AG10803 (cell line): Measurements from ENCODE around the gene BEX1.
"Not testable (repeated sequence)": the region's sequence is repeated elsewhere in the genome, so short reads cannot be mapped to it uniquely, and the experiment has no call there.

Experiments used
- DNase-seq: peaks from one replicate; pipeline ENCODE4 v3.0.0; 2010; ENCODE audit warnings: low read depth
- H3K4me3 ChIP-seq: 2 replicates; pipeline ENCODE4 v1.5.1; 2011; ENCODE audit warnings: mild to moderate bottlenecking, low read length, control low read depth
- TF ChIP-seq, protein P1 (sequence below): conservative IDR thresholded peaks from 2 replicates; pipeline ENCODE4 v1.5.1; 2011; ENCODE audit warnings: mild to moderate bottlenecking, low read length, control low read depth, inconsistent platforms

BEX1 gene

DNA sequence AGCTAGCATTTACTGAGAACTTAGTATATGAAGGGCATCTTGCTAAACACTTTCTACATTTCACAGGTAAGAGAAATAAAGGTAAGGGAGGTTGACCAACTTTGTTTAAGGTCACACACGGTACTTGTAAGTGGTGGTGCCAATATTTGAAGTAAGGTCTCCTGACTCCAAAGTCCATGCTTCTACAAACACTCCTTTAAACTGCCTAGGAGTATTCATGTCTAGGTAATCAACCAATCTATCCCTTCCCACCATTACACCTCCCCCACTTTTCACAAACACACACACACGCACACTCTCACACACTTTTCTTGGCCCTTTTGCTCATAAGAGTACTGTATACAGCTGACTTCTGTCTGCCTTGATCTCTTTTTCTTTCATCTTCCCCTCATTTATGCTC lies 7.1 kb downstream of the BEX1 start:
- no peak for DNase-seq
- no peak overlapping the region for H3K4me3 ChIP-seq
- TF ChIP-seq, protein P1, sequence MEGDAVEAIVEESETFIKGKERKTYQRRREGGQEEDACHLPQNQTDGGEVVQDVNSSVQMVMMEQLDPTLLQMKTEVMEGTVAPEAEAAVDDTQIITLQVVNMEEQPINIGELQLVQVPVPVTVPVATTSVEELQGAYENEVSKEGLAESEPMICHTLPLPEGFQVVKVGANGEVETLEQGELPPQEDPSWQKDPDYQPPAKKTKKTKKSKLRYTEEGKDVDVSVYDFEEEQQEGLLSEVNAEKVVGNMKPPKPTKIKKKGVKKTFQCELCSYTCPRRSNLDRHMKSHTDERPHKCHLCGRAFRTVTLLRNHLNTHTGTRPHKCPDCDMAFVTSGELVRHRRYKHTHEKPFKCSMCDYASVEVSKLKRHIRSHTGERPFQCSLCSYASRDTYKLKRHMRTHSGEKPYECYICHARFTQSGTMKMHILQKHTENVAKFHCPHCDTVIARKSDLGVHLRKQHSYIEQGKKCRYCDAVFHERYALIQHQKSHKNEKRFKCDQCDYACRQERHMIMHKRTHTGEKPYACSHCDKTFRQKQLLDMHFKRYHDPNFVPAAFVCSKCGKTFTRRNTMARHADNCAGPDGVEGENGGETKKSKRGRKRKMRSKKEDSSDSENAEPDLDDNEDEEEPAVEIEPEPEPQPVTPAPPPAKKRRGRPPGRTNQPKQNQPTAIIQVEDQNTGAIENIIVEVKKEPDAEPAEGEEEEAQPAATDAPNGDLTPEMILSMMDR, result no peak

DNA sequence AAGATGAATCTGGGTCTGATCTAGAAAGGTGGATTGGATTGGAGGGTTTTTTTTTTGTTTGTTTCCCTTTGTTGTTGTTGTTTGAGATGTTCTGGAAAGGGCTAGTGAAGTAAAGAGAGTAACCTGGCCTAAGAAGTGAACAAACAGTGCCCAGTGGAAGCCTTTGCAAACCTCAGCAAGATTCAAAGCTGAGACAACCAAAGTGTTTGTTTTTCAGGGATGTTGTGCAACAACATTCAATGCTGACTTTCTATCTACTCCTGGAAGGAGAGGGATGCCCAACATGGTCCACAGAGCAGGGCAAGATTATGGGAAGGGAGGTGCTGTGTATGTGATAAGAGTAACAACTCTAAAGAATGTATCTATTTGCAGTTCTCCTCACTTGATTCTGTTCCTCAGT lies 11.3 kb downstream of the BEX1 start:
- no peak overlapping the region for H3K4me3 ChIP-seq
- no peak for DNase-seq
- TF ChIP-seq, protein P1, result no peak

DNA sequence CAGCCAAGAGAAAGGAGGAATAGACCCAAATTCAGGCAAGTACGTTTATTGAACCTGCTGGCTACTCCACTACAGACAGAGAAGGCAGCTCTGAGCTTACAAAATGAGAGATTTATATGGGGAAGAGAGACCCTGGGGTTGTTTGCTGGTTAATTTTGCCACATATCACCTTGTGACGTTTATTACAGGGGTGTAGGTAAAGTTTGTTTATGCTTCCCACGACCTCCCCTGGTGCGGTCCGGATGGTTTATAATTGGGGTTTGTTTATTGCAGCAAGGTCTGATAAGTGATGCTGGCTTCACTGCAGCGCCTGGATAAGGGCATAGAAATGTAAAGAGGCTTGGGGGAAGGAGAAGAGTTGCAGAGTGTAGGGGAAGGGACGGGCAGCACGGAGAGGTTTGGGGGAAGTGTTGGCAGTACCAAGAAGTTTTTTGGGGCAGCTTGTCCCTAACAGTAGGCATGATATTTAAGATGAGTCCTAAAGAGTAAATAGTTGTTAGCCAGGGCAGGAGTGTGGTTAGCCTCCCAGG lies 12.6 kb downstream of the BEX1 start:
- no peak overlapping the region for H3K4me3 ChIP-seq
- no peak for DNase-seq

DNA sequence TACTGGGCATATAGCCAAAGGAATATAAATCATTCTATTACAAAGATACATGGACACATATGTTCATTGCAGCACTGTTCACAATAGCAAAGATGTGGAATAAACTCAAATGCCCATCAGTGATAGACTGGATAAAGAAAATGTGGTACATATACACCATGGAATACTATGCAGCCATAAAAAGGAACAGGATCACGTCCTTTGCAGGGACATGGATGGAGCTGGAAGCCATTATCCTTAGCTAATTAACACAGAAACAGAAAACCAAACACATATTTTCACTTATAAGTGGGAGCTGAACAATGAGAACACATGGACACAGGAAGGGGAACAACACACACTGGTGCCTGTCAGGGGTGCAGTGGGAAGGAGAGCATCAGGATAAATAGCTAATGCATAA lies 30.6 kb downstream of the BEX1 start:
- DNase-seq, H3K4me3 ChIP-seq: not testable (repeated sequence)

More for the DNA sequence above, 12.6 kb downstream of the BEX1 start:
- TF ChIP-seq, protein P1, result no peak

DNA sequence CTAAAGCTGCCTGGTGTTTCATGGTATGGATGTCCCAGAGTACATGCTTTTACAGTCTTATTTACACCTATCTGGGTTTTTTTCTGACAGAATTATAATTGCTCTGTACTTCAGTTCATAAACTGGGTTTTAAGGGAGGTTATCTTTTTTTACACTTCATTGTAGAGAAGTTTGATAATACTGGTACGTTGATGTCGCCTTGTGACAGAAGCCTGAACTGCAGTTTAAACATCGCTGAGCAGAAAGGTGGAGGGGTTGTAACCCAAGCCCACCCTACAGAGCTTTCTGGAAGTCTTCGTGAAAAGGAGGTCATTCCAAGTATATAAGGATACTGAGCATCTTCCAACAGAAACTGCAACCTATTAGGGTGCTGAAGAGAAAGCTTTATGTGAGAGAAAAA lies 46.4 kb downstream of the BEX1 start:
- no peak for DNase-seq
- H3K4me3 ChIP-seq, result no peak overlapping the region
- TF ChIP-seq, protein P1, result peak; percentile 18

DNA sequence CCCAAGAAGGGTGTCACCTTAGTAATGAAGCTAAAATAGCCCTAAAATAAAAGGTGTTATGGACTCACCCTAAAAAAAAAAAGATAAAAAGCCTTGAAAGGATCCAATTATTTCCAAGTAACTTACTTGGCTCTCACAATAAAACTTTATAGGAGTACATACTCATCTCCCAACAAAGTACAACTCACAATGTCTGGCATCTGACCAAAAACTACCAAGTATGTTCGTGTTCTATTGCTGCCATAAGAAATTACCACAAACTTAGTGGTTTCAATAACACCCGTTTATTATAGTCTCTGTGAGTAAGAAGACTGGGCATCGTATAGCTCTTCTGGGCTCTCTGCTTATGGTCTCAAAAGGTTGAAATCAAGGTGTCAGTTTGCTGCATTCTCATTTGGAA lies 51.0 kb downstream of the BEX1 start:
- no peak overlapping the region for H3K4me3 ChIP-seq
- TF ChIP-seq, protein P1, result no peak
- DNase-seq, result no peak
